Chondrocyte (in vitro differentiated cells): ENCODE results near the gene DENND1C. TPM values are rescaled to one million over a fixed set of nuclear protein-coding genes. Genes with fewer than 3 reads are reported as not detected.
A peak's percentile ranks its signal among the peaks of the same experiment; 100 is the strongest.

ENCODE experiments used
- DNase-seq: peaks from one replicate; pipeline ENCODE4 v3.0.0; 2021; ENCODE audit warnings: mixed read lengths, low spot score
- H3K27ac Mint-ChIP-seq: one replicate; pipeline ENCODE4 v1.8.0; 2021; ENCODE audit warnings: mild to moderate bottlenecking, moderate library complexity, mixed read lengths; ENCODE audit not compliant: unreplicated experiment
- H3K27me3 Mint-ChIP-seq: 2 replicates; pipeline ENCODE4 v1.8.0; 2021; ENCODE audit warnings: low read depth, mixed read lengths
- H3K36me3 Mint-ChIP-seq: 2 replicates; pipeline ENCODE4 v1.8.0; 2021; ENCODE audit warnings: low read depth, mixed read lengths
- H3K4me1 Mint-ChIP-seq: 2 replicates; pipeline ENCODE4 v1.8.0; 2021; ENCODE audit warnings: low read depth, mild to moderate bottlenecking, mixed read lengths
- H3K4me3 Mint-ChIP-seq: one replicate; pipeline ENCODE4 v1.8.0; 2021; ENCODE audit warnings: mild to moderate bottlenecking, moderate library complexity, mixed read lengths; ENCODE audit not compliant: unreplicated experiment
- H3K9me3 Mint-ChIP-seq: 2 replicates; pipeline ENCODE4 v1.8.0; 2021; ENCODE audit warnings: low read depth, mixed read lengths
- long read RNA-seq: library from polyadenylated mRNA; stranded (forward); transcript quantifications from one replicate; pipeline ENCODE4 v2.0.0, GENCODE V29; 2021
- total RNA-seq: library from RNA; stranded (reverse); gene quantifications from 3 replicates; pipeline ENCODE4 v1.2.1, GENCODE V29; 2021
- TF ChIP-seq, protein P1 (sequence below): fragments of 200-600 bp; sonication (generic); IDR thresholded peaks from 2 replicates; pipeline ENCODE4 v1.5.0; 2021; ENCODE audit warnings: antibody characterized with exemption, mild to moderate bottlenecking, moderate library complexity

The DENND1C gene, protein sequence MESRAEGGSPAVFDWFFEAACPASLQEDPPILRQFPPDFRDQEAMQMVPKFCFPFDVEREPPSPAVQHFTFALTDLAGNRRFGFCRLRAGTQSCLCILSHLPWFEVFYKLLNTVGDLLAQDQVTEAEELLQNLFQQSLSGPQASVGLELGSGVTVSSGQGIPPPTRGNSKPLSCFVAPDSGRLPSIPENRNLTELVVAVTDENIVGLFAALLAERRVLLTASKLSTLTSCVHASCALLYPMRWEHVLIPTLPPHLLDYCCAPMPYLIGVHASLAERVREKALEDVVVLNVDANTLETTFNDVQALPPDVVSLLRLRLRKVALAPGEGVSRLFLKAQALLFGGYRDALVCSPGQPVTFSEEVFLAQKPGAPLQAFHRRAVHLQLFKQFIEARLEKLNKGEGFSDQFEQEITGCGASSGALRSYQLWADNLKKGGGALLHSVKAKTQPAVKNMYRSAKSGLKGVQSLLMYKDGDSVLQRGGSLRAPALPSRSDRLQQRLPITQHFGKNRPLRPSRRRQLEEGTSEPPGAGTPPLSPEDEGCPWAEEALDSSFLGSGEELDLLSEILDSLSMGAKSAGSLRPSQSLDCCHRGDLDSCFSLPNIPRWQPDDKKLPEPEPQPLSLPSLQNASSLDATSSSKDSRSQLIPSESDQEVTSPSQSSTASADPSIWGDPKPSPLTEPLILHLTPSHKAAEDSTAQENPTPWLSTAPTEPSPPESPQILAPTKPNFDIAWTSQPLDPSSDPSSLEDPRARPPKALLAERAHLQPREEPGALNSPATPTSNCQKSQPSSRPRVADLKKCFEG
- not detected in 3 replicates for total RNA-seq
- long read RNA-seq = 0 reads

- Mint-ChIP-seq H3K4me3 (no peak within 1 kb of the TSS), H3K9me3 (no peaks in the 10 kb centered on the region), H3K4me1 (no peaks in the 10 kb centered on the region), H3K36me3 (no peaks in the 10 kb centered on the region), H3K27ac (no peak within 1 kb of the TSS), H3K27me3 (no peaks in the 10 kb centered on the region)
- no peak for DNase-seq
- TF ChIP-seq, protein P1, sequence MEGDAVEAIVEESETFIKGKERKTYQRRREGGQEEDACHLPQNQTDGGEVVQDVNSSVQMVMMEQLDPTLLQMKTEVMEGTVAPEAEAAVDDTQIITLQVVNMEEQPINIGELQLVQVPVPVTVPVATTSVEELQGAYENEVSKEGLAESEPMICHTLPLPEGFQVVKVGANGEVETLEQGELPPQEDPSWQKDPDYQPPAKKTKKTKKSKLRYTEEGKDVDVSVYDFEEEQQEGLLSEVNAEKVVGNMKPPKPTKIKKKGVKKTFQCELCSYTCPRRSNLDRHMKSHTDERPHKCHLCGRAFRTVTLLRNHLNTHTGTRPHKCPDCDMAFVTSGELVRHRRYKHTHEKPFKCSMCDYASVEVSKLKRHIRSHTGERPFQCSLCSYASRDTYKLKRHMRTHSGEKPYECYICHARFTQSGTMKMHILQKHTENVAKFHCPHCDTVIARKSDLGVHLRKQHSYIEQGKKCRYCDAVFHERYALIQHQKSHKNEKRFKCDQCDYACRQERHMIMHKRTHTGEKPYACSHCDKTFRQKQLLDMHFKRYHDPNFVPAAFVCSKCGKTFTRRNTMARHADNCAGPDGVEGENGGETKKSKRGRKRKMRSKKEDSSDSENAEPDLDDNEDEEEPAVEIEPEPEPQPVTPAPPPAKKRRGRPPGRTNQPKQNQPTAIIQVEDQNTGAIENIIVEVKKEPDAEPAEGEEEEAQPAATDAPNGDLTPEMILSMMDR = peak; percentile 77
Measured at GRCh38 chr19:6481541-6482342, at the start of gene DENND1C. Gene DENND1C, minus strand, starts transcription at chr19:6481787. Its CDS starts 92 bp downstream, at chr19:6481695.

DNA sequence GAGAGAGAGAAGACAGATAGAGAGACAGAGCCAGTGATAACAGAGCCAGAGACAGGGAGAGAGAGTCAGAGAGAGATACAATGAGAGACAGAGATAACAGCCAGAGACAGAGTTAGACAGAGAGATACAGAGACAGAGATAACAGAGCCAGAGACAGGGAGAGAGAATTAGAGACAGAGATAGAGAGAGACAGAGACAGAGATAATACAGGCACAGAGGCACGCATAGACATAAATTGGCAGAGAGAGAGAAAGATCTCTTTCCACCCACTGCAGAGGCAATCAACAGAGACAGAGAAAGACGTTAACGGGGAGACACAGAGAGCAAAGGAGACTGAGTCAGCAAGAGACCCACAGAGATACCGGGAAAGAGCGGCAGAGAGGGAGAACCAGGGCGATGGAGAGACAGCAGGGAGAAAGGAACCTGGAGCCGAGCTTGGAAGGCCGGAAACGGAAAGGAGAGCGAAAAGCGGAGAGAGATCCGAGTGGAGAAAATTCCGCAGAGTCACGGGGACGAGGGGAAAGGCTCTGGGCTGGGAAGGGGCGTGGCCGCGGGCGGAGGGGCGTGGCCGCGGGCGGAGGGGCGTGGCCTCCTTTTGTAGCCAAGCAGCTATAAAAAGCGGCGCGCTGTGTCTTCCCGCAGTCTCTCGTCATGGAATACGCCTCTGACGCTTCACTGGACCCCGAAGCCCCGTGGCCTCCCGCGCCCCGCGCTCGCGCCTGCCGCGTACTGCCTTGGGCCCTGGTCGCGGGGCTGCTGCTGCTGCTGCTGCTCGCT lies 49.0 kb upstream of the DENND1C start, which contains the start of gene TNFSF9:
TNFSF9 (plus strand) TSS at position 641 of the 777 bp plus-strand sequence; CDS start at position 652, 11 bp downstream.
- Mint-ChIP-seq H3K36me3 (peaks cover 1% of the 10 kb centered on the region), H3K4me1 (peaks cover 34% of the 10 kb centered on the region), H3K27me3 (peaks cover 7% of the 10 kb centered on the region), H3K9me3 (no peaks in the 10 kb centered on the region), H3K27ac (peak within 1 kb of the TSS; percentile 97), H3K4me3 (peak within 1 kb of the TSS; percentile 95)
- peak; percentile 94 for DNase-seq
- TF ChIP-seq, protein P1 = no peak

DNA sequence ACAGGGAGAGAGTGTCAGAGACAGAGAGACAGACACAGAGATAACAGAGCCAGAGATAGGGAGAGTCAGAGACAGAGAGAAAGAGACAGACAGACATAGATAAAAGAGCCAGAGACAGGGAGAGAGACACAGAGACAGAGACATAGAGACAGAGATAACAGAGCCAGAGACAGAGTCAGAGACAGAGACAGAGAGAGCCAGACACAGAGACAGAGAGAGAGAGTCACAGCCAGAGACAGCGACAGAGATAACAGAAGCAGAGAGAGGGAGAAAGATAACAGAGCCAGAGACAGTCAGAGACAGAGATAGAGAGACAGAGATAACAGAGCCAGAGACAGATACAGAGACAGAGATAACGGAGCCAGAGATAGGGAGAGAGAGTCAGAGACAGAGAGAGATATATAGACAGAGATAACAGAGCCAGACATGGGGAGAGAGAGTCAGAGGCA lies 48.4 kb upstream of the DENND1C start:
- peak overlapping the region; percentile 95 for H3K4me3 Mint-ChIP-seq
- H3K36me3 Mint-ChIP-seq = peaks cover under 1% of the 10 kb centered on the region
- peaks cover 7% of the 10 kb centered on the region for H3K27me3 Mint-ChIP-seq
- TF ChIP-seq, protein P1 = no peak
- DNase-seq = no peak
- peak overlapping the region; percentile 97 for H3K27ac Mint-ChIP-seq
- peaks cover 34% of the 10 kb centered on the region for H3K4me1 Mint-ChIP-seq
- H3K9me3 Mint-ChIP-seq = no peaks in the 10 kb centered on the region

GRCh38 chr19:6529351-6529750 lies 47.8 kb upstream of the DENND1C start:
- TF ChIP-seq, protein P1 = no peak
- Mint-ChIP-seq H3K27ac (no peak overlapping the region), H3K27me3 (peaks cover 7% of the 10 kb centered on the region), H3K4me3 (peak overlapping the region; percentile 95), H3K36me3 (no peaks in the 10 kb centered on the region), H3K9me3 (no peaks in the 10 kb centered on the region), H3K4me1 (peaks cover 34% of the 10 kb centered on the region)
- no peak for DNase-seq
